Body of pancreas (tissue), 4 donors: ENCODE measurements around the gene APBA1.

Experiments
- POLR2A ChIP-seq, 3 donors: fragments of 450-650 bp; IDR thresholded peaks; one replicate each; pipeline ENCODE4 v1.6.1; 2016; ENCODE audit warnings: antibody characterized with exemption in 3 of 3, mild to moderate bottlenecking in 2 of 3
- TF ChIP-seq, protein P1 (sequence below), 7 experiments: fragments of 450-650 bp in 4 of 7; fragments of 200-600 bp in 3 of 7; sonication (generic) in 3 of 7; IDR thresholded peaks; one replicate each; pipeline ENCODE4 v1.5.1; 2016 to 2019; ENCODE audit warnings: antibody characterized with exemption in 7 of 7

DNA sequence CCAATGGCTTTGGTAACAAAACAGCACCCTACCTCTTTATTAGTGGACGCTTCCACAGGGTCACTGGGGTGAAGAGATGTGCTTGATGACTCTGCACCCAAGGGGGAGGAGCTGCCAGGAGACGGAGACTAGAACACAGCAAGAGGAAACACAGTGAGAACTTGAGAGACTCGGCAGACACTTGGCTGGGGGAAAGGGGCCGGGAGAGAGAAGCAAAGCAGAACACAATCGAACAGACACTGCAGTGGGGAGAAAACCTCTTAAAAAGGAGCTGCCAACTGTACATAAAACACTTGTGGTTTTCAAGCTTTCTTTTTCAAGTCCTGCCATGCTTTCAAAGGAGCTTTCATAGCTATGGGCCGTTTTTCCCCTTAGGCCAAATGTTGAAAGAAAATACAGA lies 196.2 kb downstream of the APBA1 start:
- TF ChIP-seq POLR2A (IDR thresholded peaks at IDR 0.05) = no peak
- TF ChIP-seq, protein P1, sequence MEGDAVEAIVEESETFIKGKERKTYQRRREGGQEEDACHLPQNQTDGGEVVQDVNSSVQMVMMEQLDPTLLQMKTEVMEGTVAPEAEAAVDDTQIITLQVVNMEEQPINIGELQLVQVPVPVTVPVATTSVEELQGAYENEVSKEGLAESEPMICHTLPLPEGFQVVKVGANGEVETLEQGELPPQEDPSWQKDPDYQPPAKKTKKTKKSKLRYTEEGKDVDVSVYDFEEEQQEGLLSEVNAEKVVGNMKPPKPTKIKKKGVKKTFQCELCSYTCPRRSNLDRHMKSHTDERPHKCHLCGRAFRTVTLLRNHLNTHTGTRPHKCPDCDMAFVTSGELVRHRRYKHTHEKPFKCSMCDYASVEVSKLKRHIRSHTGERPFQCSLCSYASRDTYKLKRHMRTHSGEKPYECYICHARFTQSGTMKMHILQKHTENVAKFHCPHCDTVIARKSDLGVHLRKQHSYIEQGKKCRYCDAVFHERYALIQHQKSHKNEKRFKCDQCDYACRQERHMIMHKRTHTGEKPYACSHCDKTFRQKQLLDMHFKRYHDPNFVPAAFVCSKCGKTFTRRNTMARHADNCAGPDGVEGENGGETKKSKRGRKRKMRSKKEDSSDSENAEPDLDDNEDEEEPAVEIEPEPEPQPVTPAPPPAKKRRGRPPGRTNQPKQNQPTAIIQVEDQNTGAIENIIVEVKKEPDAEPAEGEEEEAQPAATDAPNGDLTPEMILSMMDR (IDR thresholded peaks at IDR 0.05) = no peak
